Right atrium auricular region (tissue), 2 donors: Measurements from ENCODE around the gene MRPS34. TPM values are rescaled to one million over a fixed set of nuclear protein-coding genes. Genes with fewer than 3 reads are reported as not detected.

Experiments used
- DNase-seq: peaks from one replicate; pipeline ENCODE4 v3.0.0-alpha.2; 2019; ENCODE audit warnings: low spot score
- H3K27ac ChIP-seq, 2 donors: fragments of 200-600 bp; sonication (generic); 1 replicate in 1 of 2; 2 replicates in 1 of 2; pipeline ENCODE4 v1.5.1; 2016 to 2019
- H3K27me3 ChIP-seq, 2 donors: fragments of 200-600 bp; sonication (generic); one replicate each; pipeline versions ENCODE4 v1.5.1 to v1.6.0; 2017 to 2019
- H3K36me3 ChIP-seq: fragments of 200-600 bp; sonication (generic); one replicate; pipeline ENCODE4 v1.5.1; 2016
- H3K4me1 ChIP-seq, 2 donors: fragments of 200-600 bp; sonication (generic); one replicate each; pipeline versions ENCODE4 v1.5.1 to v1.6.0; 2017 to 2019
- H3K4me3 ChIP-seq, 2 donors: fragments of 200-600 bp; sonication (generic); 1 replicate in 1 of 2; 2 replicates in 1 of 2; pipeline ENCODE4 v1.5.1; 2017 to 2019; ENCODE audit warnings: mild to moderate bottlenecking in 1 of 2, moderate library complexity in 1 of 2
- H3K9me3 ChIP-seq, 2 donors: fragments of 200-600 bp; sonication (generic); one replicate each; pipeline ENCODE4 v1.5.1; 2019
- total RNA-seq, 2 donors: library from RNA; depleted of rRNA; stranded (reverse); fragments of >200 nt; gene quantifications; one replicate each; pipeline ENCODE4 v1.1.0, GENCODE V29; 2016
- TF ChIP-seq, protein P1 (sequence below), 2 donors: fragments of 200-600 bp; sonication (generic); IDR thresholded peaks; one replicate each; pipeline ENCODE4 v1.5.1; 2019; ENCODE audit warnings: antibody characterized with exemption in 2 of 2

Gene MRPS34
- total RNA-seq, 2 donors from 2014 or later = 58.8 to 77.9 TPM

DNA sequence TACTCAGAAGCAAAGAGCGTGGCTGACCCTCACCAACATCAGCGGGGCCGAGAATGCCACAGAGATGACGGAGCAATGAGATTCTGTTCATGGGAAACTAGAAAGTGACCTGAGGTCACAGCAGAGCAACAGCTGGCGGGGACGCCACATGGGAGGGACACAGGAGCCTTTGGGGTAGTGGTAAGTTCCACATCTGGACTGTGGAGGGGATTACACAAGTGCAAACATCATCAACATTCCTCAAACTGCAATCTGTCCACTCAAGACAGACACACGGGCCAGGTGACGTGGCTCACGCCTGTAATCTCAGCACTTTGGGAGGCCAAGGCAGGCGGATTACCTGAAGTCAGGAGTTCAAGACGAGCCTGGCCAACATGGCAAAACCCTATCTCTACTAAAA, 42.5 kb upstream of the MRPS34 start:
- Histone ChIP-seq H3K4me3 (no peak overlapping the region), H3K27me3 (no peaks in the 10 kb centered on the region), H3K4me1 (peaks cover 0 to 9% of the 10 kb centered on the region in 2 donors), H3K27ac (no peak overlapping the region), H3K36me3 (peaks cover 54% of the 10 kb centered on the region), H3K9me3 (no peaks in the 10 kb centered on the region)
- no peak for DNase-seq
- TF ChIP-seq, protein P1, sequence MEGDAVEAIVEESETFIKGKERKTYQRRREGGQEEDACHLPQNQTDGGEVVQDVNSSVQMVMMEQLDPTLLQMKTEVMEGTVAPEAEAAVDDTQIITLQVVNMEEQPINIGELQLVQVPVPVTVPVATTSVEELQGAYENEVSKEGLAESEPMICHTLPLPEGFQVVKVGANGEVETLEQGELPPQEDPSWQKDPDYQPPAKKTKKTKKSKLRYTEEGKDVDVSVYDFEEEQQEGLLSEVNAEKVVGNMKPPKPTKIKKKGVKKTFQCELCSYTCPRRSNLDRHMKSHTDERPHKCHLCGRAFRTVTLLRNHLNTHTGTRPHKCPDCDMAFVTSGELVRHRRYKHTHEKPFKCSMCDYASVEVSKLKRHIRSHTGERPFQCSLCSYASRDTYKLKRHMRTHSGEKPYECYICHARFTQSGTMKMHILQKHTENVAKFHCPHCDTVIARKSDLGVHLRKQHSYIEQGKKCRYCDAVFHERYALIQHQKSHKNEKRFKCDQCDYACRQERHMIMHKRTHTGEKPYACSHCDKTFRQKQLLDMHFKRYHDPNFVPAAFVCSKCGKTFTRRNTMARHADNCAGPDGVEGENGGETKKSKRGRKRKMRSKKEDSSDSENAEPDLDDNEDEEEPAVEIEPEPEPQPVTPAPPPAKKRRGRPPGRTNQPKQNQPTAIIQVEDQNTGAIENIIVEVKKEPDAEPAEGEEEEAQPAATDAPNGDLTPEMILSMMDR (IDR thresholded peaks at IDR 0.05) = no peak

GRCh38 chr16:1812732-1813163, 39.8 kb upstream of the MRPS34 start:
- TF ChIP-seq, protein P1 (IDR thresholded peaks at IDR 0.05) = peak in 1 of 2 donors; percentile 64
- Histone ChIP-seq H3K36me3 (peaks cover 56% of the 10 kb centered on the region), H3K27ac (no peak overlapping the region), H3K4me1 (peaks cover 0 to 9% of the 10 kb centered on the region in 2 donors), H3K9me3 (no peaks in the 10 kb centered on the region), H3K27me3 (no peaks in the 10 kb centered on the region), H3K4me3 (no peak overlapping the region)
- peak; percentile 73 for DNase-seq

DNA sequence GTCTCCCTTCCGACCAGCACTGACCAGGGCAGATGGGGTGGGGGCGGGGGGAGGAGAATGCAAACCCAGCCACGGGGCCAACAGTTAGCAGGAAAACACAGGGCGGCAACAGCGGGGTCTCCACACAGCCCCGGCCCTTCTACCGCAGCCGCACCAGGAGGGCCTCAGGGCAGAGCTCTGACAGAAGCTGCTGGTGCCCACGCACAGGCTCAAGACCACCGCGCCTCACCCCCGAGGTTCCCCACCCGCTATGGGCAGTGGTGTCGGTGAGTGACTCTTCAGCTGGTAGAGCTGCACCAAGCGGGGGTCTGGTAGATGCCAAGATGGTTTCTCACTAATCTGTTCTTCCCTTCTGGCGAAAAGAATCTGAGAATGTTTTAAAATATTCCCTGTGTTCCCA, 37.6 kb upstream of the MRPS34 start:
- no peak overlapping the region for H3K27ac ChIP-seq
- H3K9me3 ChIP-seq = no peaks in the 10 kb centered on the region
- no peak for DNase-seq
- no peak overlapping the region for H3K4me3 ChIP-seq
- peaks cover 51% of the 10 kb centered on the region for H3K36me3 ChIP-seq
- no peaks in the 10 kb centered on the region for H3K27me3 ChIP-seq
- TF ChIP-seq, protein P1 (IDR thresholded peaks at IDR 0.05) = no peak
- H3K4me1 ChIP-seq = peaks cover 0 to 9% of the 10 kb centered on the region in 2 donors

GRCh38 chr16:1810106-1810505, 37.2 kb upstream of the MRPS34 start:
- H3K36me3 ChIP-seq = peaks cover 47% of the 10 kb centered on the region
- H3K9me3 ChIP-seq = no peaks in the 10 kb centered on the region
- H3K27me3 ChIP-seq = no peaks in the 10 kb centered on the region
- H3K4me3 ChIP-seq = no peak overlapping the region
- no peak overlapping the region for H3K27ac ChIP-seq
- H3K4me1 ChIP-seq = peaks cover 0 to 9% of the 10 kb centered on the region in 2 donors
- TF ChIP-seq, protein P1 (IDR thresholded peaks at IDR 0.05) = no peak
- no peak for DNase-seq

GRCh38 chr16:1809281-1809801, 36.4 kb upstream of the MRPS34 start:
- Histone ChIP-seq H3K4me1 (peaks cover 0 to 9% of the 10 kb centered on the region in 2 donors), H3K27ac (no peak overlapping the region), H3K4me3 (no peak overlapping the region), H3K9me3 (no peaks in the 10 kb centered on the region), H3K36me3 (peaks cover 47% of the 10 kb centered on the region), H3K27me3 (no peaks in the 10 kb centered on the region)
- DNase-seq = no peak
- TF ChIP-seq, protein P1 (IDR thresholded peaks at IDR 0.05) = no peak

GRCh38 chr16:1808691-1809090, 35.8 kb upstream of the MRPS34 start:
- Histone ChIP-seq H3K9me3 (no peaks in the 10 kb centered on the region), H3K4me1 (peaks cover 0 to 9% of the 10 kb centered on the region in 2 donors), H3K36me3 (peaks cover 44% of the 10 kb centered on the region), H3K27me3 (no peaks in the 10 kb centered on the region), H3K27ac (no peak overlapping the region), H3K4me3 (no peak overlapping the region)
- TF ChIP-seq, protein P1 (IDR thresholded peaks at IDR 0.05) = no peak
- no peak for DNase-seq
